Activated CD4-positive, alpha-beta T cell treated with anti-CD3 and anti-CD28 coated beads, Interleukin-10, Interleukin-2, amounts not matched to agents 100 ng/mL and 50 ng/mL, durations not matched to agents 16 hours and 8 hours (primary cell): Measurements from ENCODE around the gene RAD51AP2.
"Not testable (repeated sequence)": the region's sequence is repeated elsewhere in the genome, so short reads cannot be mapped to it uniquely, and the experiment has no call there.

Source experiments
- DNase-seq: peaks from one replicate; pipeline ENCODE4 v3.0.0-alpha.2; 2020

Gene RAD51AP2

DNA sequence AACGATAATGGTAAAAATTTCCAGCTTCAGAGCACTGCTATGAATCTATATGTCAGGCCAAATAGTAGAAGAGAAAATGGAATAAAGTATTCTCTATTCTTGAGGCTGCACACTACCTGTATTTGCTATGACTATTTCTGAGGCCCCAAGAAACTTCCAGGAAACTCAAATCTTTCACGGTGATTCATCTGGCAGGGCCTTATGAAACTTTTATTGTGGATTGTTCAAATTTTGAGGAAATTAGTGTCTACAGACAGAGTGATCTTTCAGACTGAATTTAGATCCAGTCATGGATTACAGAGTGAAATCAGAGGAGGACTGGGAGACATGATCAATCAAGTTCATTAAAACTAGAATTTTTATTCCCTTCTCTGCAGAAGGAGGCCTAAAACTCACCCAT, 18.2 kb upstream of the RAD51AP2 start:
- DNase-seq: no peak

DNA sequence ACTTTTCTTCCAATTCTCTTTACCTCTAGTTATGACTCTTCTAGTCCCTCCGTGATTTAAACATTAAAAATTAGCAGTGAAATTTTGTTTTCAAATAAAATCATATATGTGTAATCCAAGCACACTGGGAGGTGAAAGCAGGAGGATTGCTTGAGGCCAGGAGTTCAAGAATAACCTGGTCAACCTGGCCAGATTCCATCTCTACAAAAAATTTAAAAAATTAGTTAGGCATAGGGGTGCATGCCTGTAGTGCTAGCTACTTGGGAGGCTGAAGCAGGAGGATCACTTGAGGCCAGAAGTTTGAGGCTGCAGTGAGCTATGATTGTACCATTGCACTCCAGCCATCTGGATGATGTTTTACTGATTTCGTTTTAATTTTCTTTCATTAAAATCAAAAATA, 15.3 kb upstream of the RAD51AP2 start:
- DNase-seq: no peak

DNA sequence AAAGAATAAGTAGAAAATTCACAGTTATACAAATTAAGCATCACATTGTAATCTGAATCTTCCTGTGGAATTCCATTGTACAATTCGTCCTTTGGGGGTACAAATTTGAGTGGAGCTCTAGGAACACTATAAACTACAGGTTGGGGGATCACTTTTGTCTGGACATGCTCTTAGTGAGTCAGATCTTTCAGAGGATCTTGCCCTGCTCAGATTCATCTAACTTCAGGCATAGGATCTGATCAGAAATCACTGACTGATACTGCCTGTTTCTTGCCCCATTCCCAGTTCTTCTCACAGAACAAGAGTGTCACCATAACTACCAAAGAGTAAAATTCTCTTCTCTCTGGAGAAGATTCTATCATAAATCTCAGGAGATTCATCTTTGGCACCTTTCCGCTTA, 11.5 kb upstream of the RAD51AP2 start:
- DNase-seq: no peak

DNA sequence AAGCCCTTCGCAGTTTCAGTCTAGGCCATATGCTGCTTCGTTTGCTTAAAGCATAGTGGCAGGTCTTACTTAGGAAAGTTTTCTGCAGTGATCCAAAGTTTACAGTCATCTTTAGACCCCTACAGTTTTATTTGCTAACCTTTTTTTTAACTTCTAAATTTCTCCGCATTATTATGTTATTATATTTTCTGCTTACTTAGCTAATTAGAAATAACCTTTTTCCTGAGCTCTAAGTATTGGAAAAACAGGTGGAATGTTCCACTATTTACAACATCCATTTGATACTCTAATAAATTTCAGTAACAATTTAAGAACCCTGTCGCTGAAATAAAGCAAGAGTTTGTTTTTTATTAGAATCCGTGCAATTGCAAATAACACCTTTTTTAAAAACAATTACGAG, 4.1 kb upstream of the RAD51AP2 start:
- DNase-seq: no peak

DNA sequence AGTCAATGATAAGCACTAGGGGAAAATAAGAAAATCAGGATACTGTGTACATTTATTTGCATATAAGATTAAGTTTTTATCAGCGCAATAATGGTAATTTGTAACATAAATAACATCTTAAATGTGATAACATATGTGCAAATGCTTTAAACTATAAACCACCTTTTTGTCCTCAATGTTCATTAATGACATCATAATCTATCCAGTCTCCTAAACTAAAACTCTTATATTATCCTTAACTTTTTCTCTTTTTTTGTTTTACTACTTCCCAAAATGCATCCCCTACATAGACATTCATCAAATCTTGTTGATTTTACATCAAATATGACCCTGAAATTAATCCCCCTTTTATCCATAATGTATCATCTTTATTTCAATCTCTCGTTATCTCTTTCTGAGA, 3.4 kb upstream of the RAD51AP2 start:
- no peak for DNase-seq

DNA sequence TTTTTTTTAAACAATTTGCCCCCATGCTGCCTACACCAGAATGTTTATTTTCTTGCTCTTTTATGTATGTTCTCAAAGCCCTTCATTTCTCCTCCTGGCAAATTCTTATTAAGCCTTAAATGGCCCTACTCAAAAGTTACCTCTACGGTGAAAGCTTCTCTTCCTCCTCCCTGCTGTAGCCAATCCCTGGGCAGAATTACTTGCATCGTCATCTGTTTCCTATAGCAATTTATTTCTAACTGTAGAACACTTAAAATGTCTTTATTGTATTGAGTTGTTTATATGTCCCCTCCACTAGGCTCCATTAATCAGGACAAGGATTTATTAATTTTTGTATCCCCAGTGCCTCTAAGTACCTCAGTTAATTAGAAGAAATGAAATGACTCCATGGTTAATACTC, 2.5 kb upstream of the RAD51AP2 start:
- no peak for DNase-seq

DNA sequence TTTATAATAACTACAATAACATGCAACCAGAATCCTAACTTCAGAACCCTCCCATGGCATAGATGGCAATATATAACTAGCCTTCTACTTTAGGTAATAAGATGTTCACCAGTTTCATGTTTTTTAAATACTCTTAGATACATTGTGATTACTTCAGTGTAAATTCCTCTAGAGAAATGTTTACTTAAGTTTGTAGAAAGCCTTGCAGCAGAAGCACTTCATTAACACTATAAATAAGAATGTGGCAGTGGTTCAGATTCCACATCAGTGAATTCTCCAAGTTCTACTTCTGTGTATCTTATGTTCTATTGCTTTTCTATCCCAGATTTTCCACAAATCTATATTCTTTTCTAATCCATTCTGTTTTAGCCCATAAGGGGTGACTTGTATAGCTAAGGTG, 1.2 kb upstream of the RAD51AP2 start:
- DNase-seq: no peak

DNA sequence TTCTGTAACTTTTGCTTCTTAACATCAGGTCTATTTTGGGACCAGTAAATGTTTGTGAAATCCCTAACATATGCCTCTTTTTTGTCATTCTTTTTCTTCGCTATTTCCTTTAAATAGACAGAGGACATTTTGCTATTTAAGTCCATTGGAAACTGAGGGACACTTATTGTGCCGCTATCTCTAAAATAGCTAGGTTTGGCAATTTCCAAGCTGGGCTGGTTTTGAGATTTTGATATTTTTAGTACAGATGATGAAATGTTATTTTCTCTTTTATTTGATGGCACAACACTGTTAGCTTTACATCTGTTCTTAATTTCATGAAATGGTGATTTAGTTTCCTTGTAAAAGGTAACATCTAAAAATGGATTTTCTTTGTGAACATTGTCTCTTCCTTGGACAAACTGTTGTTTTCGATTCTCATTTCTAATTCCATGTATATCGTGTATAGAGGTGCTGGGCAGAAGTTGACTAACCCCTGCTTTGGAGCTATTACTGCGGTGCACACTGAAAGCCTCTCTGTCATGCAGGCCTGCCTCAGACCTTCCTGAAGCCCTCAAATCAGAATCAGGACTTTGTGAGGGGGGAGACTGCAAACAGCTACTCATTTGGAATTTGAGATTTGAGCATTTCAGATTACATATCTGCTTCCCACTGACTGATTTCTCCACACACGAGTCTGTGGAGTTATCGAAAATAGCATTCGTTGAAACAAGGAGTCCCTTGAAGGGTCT, 594 bp downstream of the RAD51AP2 start:
- no peak for DNase-seq

DNA sequence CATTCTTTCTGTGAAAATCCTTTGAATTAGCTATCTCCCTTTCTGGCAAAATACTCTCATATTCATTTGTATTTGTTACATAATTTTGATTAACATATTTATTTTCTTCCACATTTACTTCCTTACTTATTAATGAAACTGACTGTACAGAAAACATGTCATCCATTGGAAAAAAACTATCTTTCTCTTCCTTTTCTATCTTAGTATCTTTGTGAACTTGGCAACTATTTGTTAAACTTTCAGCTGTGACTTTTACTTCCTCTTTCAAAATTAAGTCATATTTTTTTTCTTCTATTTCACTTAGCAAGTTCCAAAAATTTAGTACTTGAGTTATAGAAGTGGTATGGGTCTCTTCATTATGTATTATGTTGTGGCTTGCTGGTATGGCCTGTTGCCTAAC, 2.6 kb downstream of the RAD51AP2 start:
- no peak for DNase-seq

DNA sequence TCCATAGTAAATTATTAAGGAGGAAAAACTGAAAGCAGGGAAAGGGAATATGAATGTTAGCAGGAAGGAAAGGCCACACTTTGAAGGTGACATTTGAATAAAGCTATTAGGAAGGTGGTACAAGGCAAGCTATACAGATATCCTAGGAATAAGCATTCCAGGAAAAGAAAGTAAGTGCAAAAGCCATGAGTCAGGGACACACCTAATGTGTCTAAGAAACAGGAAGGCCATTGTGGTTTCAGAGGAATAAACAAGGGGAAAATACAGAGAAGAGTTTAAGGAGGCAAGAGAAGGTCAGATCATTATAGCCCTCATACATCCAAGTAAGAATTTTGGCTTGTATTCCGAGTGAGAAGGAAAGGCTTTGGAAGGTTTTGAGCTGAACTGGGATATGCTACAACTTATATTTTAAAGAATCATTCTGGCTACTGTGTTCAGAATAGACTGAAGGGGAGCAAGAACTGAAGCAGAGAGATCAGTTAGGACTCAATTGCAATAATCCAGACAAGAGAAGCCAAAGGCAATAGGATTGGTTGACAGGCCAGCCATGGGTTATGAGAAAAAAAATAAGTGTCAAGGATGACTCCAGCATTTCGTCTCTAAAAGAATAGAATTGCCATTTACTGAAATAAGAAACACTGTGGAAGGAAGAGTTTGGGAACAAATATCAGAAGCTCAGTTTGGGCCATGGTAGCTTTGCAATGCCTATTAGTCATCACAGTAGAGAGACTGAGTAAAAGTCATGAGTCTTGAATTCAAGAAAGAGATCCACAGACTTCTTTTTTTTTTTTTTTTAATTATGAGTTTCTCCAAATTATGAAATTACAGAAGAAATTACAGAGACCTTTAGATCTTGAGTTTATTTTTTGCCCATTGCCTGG, 11.3 kb downstream of the RAD51AP2 start:
- no peak for DNase-seq

DNA sequence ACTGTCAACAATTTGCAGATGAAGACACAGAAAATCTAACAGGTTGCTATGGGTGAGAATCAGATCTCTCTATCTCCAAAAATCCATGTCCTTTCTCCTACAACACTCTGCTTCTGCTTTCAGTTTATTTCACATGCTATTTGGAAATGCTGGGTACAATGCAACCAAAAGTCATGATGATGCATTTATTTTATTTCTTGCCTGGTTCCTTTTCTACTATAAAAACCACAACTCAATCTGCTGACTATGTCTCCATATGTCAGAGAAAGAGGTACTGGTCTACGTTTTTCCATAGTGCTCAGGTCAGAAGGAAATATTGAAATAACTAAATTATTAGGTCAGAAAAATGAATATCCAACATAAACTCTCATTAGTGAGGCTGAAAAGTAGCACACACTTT, 20.5 kb downstream of the RAD51AP2 start:
- no peak for DNase-seq

DNA sequence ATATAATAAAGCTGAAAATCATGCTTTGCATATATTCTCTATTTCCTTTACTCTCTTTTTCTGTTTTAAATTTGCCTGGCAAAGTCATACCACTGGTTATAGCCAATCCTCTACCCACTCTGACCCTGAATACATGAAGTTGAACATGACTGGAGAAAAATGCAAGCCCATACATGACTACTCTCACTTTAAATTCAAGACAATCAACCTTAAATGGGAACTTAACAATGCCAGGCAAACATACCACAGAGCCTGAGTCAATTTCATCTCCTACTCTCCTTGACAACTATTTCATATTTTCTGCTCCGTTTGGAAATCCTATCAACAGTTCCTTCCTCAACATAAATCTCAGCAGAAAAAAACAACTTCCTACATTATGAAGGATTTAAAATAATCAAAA, 22.6 kb downstream of the RAD51AP2 start:
- DNase-seq: no peak

DNA sequence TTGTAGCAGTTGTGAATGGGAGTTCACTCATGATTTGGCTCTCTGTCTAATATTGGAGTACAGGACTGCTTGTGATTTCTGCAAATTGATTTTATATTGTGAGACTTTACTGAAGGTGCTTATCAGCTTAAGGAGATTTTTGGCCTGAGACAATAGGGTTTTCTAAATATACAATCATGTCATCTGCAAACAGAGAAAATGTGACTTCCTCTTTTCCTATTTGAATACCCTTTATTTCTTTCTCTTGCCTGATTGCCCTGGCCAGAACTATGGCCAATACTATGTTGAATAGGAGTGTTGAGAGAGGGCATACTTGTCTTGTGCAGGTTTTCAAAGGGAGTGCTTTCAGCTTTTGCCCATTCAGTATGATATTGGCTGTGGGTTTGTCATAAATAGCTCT, 28.1 kb downstream of the RAD51AP2 start:
- not testable (repeated sequence) for DNase-seq

DNA sequence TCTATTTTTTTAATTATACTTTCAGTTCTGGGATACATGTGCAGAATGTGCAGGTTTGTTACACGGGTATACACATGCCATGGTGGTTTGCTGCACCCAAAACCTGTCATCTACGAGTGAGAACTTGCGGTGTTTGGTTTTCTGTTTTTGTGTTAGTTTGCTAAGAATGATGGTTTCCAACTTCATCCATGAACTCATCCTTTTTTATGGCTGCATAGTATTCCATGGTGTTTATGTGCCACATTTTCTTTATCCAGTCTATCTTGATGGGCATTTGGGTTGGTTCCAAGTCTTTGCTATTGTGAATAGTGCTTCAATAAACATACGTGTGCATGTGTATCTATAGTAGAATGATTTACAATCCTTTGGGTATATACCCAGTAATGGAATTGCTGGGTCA, 29.6 kb downstream of the RAD51AP2 start:
- not testable (repeated sequence) for DNase-seq

DNA sequence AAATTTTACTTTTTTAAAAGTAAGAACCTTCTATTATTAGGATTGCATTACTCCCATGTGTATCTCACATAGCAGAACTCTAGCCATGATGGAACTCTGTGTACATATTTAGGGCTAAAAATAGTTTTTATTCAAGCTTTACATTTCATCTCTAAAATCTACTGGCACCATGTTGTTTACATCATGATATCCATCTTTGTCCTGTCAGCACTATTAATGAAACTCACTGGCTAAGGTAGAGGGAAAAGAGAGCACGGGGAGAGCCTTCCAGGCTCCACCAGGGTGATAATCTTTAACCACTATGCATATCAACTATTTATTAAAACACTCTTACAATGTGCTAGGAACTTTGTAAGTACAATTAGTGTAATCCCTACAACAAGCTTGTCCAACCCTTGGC, 34.7 kb downstream of the RAD51AP2 start:
- no peak for DNase-seq

DNA sequence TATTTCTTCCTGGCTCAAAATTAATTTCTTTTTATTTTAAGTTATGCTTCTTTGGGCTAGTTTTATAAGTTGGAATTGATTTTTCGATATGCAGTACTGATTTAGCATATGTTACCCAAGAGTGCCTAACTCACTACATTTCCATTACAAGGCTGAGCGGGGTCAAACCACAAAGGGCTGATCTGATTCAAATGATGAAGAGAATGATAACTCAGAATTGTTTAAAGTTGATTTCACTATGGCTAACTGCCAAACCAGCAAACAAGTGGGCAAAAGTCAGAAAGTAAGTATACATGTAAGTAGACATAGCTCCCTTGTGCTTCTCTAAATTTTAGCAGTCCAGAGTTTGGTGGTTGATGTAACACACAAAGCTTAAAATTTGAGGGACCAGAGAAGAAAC, 35.6 kb downstream of the RAD51AP2 start:
- no peak for DNase-seq

DNA sequence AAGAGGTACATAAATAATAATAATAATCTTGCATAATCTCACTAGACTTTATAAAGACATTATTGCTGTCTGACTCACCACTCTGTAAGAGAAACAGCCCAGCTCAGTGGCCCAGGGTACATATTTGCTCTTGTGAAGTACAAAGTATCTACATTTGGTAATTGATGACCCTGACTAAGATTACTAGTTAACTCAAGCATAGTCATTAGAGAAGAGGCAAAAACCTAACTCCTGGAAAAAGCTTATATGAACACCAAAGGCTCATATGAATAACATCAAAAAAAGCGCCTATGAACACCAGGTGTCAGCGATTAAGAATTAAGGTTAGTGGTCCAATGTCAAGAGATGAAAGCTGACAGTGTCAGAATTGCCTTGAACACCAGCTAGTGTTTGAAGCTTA, 38.4 kb downstream of the RAD51AP2 start:
- no peak for DNase-seq

DNA sequence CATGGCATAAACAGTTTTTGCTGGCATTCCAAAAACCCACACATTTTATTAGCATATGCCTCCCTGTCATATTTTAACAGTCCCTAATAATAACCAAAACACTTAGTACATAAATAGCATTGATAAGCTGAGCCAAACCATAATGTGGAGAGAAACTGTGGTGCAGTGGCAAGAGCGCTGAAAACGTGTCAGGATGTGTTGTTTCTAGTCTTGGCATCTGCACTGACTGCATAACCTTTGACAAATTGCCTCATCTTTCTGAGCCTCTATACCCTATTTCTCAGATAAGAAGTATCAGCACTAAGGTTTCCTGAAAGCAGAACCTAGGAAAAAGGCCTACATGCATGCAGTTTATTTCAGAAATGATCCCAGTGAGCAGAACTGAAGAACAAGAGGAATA, 41.4 kb downstream of the RAD51AP2 start:
- no peak for DNase-seq

DNA sequence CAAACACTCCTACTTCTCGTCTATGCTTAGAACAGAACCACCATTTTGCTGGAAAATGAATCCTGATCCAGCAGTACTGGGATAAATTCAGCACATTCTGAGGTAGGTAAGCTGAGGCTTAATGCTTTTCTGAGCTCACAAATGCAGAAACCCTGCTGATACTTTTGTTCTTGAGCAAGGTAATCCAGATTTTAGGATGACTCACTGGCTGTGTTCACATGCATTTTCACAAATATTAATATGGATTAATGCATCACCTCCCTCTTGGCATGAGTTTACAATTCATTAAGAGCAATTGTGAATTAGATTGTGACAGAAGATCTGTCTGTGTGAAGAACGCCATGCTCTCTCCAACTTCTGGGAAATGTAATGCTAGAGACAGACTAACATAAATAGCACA, 42.2 kb downstream of the RAD51AP2 start:
- DNase-seq: no peak

DNA sequence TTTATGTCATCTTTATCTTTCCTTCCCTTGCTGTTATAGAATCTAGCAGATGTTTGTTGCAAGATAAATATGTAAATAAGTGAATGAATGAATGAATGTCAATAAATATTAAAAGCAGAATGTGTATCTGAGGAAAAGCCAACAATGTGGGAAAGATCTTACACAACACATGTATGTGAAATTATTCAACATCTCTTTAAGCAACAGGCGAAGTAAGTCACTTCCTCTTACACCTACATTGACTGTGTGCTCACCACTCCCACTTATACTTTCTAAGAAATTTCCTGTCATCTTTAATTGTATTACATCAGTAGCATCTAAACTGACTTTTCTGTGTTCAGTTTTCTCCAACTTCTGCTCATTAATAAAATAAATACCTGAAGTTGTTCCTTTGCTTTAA, 43.0 kb downstream of the RAD51AP2 start:
- DNase-seq: no peak

DNA sequence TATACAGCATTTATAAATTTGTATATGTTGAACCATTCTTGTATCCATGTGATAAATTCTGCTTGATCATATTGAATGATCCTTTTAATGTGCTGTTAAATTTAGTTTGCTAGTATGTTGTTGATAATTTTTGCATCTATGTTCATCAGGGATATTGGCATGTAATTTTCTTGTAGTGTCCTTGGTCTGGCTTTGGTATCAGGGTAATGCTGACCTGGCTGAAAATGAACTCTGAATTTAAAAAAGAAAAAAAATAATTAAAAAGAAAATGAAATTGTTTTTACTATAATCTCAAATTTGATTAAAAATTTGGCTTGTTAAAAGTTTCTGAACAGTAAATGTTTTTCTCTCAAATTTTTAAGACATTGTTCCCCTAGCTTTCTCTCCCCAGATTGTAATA, 46.3 kb downstream of the RAD51AP2 start:
- no peak for DNase-seq

DNA sequence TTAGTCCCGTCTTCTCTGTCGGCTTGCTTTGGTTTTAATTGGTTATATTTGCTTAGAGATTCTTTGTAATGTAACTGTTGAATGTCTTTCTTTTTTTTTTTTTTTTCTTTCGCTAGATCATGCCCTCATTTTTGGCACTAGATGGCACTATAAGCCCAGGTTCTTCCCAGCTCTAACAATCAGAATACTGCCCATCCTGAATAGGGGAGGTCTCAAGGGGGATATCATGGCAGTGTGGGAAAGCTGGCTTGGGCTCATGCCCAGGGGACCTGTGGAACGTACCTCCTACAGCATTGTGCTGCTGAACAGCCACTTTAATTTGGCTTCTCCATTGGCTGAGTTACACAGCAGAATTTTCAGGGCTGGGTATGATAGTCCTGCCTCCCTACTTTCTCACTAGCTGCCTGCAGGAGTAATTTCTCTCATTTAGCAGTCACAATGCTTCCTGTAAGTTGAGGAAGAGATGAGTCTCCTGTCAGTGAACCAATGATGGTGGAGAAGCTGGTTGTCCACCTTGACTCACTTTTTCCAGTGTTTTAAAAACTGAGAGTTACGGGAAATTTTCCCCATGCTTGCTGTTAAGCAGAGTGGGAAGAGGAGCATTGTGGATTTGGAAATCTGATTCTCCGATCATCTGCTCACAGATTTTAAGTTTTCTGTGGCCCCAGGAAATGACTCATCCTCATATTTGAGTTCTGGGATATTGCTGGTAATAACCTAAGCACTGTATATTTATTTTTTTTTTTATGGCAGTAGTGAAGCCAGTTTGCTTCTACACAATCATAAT, 47.2 kb downstream of the RAD51AP2 start:
- no peak for DNase-seq

DNA sequence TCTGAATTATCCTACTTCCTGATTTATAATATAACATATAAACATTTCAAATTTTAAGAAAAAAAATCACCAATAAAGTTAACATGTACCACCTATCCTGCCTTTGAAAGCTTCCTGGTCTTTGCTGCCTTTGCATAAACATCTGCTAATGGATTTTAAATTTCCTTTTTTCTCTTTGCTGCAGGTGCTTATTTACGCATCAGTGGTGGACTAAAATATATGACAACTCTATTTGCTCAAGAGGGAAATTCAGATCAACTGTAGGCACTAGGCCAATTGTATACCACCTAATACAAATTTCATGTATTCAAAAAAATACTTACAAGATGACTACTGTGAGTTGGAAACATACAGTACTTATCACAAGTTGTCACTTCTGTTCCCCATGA, 57.2 kb downstream of the RAD51AP2 start:
- no peak for DNase-seq
